HG03521 (cell line): ENCODE data around the gene THSD8.
"Not testable (repeated sequence)": the region's sequence is repeated elsewhere in the genome, so short reads cannot be mapped to it uniquely, and the experiment has no call there.

Source experiments
- ATAC-seq: cut with Tn5 transposase; IDR thresholded peaks from one replicate; pipeline ENCODE4 v1.9.1; 2021; ENCODE audit warnings: mild to moderate bottlenecking, moderate library complexity; ENCODE audit not compliant: unreplicated experiment

The THSD8 gene

DNA sequence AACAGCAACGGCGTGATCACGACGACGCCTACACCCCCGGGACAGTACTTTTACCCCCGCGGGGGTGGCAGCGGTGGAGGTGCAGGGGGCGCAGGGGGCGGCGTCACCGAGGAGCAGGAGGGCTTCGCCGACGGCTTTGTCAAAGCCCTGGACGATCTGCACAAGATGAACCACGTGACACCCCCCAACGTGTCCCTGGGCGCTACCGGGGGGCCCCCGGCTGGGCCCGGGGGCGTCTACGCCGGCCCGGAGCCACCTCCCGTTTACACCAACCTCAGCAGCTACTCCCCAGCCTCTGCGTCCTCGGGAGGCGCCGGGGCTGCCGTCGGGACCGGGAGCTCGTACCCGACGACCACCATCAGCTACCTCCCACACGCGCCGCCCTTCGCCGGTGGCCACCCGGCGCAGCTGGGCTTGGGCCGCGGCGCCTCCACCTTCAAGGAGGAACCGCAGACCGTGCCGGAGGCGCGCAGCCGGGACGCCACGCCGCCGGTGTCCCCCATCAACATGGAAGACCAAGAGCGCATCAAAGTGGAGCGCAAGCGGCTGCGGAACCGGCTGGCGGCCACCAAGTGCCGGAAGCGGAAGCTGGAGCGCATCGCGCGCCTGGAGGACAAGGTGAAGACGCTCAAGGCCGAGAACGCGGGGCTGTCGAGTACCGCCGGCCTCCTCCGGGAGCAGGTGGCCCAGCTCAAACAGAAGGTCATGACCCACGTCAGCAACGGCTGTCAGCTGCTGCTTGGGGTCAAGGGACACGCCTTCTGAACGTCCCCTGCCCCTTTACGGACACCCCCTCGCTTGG is 9.6 kb upstream of the THSD8 start:
- no peak for ATAC-seq

DNA sequence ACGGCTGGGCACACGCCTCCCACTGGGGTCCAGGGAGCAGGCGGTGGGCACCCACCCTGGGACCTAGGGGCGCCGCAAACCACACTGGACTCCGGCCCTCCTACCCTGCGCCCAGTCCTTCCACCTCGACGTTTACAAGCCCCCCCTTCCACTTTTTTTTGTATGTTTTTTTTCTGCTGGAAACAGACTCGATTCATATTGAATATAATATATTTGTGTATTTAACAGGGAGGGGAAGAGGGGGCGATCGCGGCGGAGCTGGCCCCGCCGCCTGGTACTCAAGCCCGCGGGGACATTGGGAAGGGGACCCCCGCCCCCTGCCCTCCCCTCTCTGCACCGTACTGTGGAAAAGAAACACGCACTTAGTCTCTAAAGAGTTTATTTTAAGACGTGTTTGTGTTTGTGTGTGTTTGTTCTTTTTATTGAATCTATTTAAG is 9.0 kb upstream of the THSD8 start:
- no peak for ATAC-seq

DNA sequence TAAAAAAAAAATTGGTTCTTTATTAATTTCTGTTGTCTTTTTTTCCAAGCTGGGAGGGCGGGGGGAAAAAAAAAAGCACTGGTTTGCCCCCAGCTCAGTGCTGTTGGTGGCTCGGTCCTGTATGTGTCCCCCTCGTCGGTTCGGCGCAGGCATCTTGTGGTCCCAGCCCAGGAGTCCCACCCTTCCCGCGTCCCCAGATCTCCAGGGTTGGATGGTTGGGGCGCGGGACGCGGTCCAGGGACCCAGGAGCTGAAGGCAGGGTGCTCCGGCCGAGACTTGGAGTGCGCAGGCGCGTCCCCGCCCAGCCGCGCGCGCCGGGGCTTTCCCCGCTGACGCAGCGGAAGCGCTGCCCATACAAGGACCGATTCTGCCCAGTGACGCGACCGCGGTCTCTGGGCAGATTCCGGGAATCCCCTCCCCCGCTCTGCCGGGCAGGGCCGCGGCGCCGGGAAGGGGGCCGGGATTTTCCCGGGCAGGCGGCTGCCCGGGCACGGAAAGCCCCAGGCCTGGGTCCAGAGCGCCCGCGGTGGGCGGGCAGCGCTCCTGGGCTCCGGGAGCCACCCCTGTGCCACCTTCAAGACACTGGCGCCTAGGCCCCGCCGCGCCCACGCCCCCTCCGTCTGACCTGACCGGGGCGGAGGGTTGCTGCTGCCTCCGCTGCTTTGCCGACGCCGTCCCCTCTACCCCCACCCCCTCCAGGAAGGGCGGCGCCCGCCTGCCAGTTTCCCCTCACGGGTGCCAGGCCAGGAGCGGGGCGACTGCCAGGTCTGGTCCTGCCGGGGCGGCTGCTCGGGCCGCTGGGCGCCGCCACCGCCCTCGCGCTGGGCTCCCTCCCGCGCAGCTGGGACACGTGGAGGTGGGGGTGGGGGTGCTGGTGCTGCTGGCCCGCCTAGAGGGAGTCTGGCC is 8.3 kb upstream of the THSD8 start:
- peak; percentile 32 for ATAC-seq

DNA sequence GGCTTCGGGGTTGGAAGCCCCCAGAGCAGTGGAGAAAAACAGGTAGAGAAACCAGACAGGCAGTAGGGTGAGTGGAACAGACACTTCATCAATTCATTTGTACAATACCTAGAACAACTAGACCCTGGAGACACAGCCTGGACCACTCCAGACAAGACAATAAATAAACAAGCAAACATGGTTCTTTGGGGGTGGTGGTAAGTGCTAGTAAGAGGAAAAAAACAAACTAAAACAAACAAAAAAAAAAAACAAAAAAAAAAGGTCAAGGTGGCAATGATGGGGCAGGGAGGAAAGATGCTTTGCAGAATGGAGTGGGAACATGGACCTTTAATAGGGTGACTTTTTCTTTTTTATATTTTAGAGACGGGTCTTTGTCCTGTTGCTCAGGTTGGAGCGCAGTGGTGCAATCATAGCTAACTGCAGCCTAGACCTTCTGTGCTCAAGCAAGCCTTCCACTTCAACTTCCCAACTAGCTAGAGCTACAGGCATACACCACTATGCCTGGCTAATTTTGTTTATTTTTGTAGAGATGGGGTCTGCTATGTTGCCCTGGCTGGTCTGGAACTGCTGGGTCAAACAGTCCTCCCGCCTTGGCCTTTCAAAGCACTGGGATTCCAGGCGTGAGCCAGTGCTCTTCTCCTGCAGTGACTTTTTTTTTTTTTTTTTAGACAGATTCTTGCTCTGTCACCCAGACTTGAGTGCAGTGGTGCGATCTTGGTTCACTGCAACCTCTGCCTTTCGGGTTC is 7.5 kb upstream of the THSD8 start:
- ATAC-seq, result no peak

DNA sequence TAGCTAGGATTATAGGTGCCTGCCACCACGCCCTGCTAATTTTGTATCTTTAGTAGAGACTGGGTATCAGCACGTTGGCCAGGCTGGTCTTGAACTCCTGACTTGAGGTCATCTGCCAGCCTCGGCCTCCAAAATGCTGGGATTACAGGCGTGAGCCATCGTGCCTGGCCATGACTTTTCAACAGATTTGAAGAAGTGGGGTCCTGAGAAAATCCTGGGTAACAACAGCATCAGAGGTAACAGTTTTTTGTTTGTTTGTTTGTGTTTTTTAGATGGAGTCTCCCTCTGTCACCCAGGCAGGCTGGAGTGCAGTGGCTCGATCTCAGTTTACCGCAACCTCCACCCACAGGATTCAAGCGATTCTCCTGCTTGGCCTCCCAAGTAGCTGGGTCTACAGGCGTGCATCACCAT is 6.9 kb upstream of the THSD8 start:
- ATAC-seq, result no peak

DNA sequence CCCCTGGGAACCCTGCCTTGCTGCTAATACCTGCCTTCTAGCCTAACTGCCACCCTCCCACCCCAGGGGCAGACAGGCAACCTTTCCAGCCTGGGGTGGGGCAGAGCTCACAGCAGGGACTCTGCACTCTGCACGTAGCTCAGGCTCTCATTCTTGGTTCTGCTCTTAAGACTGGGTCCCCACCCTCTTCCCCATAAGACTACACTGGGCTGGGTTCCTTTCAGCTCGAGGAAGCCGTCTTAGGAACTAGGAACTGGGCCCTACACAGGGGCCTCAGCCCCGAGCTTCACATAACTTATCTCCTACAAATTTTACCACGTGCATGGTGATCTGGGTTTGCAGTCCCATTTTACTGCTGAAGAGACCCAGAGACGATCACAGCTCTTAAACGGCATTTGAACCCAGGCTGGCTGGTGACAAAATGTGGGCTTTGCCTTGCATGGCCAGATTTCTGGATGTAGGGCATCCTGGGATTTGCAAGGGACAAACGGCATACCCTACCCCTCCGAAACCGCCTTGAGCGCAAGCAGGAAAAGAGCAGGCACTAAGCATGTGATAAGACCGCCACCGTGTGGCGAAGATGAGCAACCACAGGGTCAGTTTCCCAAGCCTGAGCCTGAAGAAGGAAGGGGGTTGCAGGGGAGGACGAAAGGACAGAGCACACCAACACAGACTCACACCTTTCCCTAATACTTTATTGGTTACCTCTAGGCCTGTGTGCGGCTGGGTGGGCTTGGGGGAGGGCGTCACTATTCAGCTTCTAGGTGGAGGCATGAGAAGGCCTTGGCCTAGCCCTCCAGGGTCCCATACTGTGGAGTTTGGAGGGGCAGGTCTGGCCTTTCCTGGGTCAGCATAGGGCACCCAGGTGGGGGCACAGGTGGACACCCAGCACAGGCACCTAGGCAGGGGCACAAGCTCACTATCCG is 5.5 kb upstream of the THSD8 start:
- ATAC-seq, result no peak

DNA sequence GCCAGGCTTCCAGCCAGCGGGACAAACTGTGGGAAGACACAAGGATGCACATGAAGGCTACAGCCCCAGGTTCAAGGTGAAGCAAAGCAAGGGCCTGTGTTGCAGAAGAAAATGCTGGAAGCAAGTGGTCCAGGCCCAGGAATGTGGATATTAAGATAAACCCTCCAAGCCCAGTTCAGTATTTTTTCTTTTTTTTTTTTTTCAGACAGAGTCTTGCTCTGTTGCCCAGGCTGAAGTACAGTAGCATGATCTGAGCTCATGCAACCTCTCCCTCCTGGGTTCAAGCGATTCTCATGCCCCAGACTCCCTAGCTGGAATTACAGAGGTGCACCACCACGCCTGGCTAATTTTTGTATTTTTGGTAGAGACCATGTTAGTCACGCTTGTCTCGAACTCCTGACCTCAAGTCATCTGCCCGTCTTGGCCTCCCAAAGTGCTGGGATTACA is 4.7 kb upstream of the THSD8 start:
- no peak for ATAC-seq

DNA sequence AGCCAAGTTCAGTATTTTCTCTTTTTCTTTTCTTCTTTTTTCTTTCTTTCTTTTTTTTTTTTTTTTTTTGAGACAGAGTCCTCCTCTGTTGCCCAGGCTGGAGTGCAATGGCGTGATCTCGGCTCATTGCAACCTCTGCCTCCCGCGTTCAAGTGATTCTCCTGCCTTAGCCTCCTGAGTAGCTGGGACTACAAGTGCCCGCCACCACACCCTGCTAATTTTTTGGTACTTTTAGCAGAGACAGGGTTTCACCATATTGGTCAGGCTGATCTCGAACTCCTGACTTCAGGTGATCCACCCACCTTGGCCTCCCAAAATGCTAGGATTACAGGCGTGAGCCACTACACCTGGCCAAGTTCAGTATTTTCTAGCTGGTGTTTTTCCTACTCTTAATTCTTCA is 4.3 kb upstream of the THSD8 start:
- ATAC-seq, result not testable (repeated sequence)

DNA sequence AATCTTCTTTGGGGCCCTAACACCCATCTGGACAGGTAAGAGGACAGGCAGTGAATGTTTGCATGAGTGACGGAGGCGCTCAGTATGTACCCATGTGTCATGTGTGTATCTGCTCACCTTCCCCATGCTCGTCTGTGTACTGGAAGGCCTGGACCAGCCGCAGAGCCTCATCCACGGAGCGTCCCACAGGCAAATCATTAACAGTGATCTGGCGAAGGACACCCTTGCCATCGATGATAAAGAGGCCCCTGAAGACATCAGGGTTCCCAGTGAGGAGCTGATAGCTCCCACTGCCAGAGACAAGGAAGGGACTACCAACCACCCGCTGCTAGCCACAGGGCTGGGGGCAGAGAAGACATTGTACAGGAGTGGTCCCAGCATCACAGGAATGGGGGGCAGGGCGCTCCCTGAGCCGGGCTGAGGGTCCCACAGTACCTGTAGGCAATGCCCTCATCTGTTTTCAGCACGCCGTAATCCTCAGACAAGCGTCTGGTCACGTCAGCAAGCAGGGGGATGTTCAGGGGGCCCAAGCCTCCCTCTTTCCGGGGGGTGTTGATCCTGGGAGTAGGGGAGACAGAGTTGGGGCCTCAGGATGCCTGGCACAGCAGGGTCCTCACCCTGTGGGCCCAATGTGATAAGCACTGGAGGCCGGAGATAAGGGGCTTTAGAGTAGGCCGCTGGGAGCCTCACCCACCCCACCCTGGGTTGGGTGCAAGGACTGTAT is 2.0 kb upstream of the THSD8 start:
- ATAC-seq, result no peak

DNA sequence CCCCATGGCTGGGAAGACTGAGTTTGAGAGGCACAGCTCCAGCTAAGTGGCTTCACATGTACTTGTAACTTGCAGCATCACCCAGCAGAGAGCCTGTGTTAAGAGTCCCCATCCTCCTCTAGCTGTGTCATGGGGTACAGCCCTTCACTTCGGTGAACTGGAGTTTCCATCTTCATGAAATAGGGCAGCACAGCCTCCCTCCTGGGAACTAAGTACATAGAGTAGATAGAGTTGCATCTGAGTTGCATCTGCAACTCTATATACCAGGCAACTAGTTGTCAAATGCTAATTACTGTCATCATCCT is 1.5 kb upstream of the THSD8 start:
- no peak for ATAC-seq

DNA sequence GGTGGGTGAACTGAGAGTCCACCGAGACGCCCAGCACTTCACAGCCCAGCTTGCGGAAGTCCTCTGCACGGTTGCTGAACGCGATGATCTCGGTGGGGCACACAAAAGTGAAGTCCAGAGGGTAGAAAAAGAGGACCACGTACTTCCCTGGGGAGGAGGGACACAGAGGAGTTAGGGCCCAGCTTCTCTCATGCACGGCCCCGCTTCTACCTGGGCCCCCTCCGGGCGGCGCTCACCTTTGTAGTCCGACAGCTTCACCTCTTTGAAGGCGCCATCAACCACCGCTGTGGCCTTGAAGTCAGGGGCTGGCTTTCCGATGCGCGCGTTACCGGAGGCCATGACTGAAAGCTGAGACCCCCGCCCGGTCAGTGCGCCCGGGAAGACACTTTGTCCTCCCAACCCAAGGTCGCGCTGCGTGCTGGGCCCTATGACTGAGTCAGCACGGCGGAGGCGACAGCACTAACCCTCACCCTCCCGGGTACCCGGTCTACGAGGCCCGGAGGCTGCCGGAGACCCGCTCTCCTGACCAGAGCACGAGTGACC is 875 bp upstream of the THSD8 start:
- ATAC-seq, result no peak

DNA sequence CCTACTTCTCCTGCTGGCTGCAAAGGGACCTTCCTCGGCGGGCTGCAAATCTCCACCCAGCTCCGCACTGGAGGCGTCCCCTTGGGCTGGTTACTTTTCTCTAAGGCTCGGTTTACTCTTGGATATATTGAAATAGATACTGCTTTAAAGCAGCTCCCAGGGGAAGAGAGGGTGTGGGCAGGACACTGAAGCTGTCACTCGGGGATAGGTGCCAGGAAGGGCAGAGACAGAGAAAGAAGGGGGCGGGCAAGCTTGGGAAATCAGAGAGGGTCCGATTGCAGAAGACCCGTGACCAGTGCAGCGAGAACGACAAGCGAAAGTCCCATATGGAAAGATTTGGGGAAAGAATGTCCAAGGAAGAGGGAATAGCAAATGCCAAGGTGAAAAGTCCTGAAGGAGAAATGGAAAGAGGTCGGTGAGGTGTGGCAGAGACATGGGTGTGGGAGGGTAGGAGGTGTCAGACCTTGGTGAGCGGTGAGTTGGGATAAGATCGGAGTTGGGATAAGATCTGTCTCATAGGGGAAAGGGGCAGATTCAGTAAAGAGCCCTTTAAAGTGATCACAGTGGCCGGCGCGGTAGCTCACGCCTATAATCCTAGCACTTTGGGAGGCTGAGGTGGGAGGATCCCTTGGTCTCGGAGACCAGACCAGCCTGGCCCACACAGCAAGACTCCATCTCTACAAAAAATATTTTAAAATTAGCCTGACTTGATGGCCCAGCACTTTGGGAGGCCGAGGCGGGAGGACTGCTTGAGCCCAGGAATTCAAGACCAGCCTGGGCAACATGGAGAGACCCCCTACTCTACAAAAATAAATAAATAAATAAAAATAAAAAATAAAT is 618 bp downstream of the THSD8 start:
- no peak for ATAC-seq

DNA sequence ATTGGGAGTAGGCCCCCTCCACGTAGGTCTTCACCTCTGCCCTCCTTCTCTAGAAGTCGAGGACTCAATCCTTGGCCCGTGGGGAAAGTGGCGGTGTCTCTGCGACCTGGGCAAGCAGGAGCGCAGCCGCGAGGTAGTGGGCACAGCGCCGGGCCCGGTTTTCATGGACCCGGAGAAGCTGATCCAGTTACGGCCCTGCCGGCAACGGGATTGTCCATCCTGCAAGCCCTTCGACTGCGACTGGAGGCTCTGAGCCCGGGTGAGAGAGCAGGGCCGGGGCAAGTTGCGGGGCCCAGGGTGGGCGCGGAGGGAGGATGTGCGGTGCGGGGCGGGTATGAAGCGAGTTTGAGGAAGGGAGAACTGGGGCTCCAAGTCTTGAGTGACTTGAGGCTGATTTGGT is 2.2 kb downstream of the THSD8 start:
- no peak for ATAC-seq

DNA sequence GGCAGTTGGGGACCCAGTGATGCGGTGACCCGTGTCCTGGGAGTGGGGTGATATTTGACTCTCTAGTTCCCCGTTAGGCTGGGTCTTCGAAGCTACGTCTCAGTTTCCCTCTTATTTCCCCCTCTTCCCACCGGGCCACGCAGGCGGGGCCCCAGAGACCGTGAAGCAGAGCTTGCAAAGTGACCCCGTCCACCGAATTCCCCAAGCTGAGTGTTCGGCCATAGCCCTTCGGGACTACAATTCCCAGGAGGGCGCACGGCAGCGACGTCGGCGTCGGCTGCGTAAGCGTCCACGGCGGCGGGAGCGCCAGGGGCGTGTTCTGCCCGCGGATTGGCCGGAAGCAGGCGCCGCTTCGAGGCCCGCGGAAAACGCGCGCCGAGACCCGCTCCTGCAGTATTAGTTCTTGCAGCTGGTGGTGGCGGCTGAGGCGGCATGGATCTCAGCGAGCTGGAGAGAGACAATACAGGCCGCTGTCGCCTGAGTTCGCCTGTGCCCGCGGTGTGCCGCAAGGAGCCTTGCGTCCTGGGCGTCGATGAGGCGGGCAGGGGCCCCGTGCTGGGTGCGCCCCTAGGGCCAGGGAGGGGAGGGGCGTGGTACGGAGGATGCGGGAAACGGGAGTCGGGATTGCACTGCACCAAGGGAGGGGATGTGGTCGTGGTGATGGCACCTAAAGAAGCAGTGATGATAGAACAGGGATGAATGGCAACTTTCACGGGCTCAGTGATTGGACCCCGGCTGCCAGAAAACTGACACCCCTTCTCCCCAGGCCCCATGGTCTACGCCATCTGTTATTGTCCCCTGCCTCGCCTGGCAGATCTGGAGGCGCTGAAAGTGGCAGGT is 4.6 kb downstream of the THSD8 start, which contains the start of gene RNASEH2A:
Gene RNASEH2A (plus strand): TSS at position 343 of the 840 bp plus-strand sequence. CDS start 90 bp downstream, at position 433.
- ATAC-seq, result peak; percentile 78

DNA sequence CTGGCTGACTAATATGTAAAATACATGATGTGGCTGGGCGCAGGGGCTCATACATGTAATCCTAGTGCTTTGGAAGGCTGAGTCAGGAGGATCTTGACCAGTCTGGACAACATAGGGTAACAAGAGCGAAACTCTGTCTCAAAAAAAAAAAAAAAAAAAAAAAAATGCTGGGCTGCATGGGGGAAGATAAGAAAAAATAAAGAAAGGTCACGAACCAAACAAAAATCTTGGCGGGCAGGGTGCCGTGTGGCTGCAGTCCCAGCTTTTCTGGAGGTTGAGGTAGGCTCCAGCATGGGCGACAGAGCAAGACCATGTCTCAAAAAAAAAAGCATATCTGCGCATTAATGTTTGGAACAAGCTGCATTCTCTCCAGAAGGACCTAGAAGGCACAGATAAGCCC is 13.2 kb downstream of the THSD8 start:
- ATAC-seq, result no peak

DNA sequence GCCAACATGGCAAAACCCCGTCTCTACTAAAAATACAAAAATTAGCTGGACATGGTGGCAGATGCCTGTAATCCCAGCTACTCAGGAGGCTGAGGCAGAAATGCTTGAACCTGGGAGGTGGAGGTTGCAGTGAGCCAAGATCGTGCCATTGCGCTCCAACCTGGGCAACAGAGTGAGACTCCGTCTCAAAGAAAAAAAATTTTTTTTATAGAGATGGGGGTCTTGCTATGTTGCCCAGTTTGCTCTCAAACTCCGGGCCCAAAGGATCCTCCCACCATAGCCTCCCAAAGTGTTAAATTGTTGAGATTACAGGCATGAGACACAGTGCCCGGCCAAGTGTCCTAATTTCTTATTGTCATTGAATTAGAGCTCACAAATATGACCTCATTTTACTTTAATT is 15.3 kb downstream of the THSD8 start:
- not testable (repeated sequence) for ATAC-seq

DNA sequence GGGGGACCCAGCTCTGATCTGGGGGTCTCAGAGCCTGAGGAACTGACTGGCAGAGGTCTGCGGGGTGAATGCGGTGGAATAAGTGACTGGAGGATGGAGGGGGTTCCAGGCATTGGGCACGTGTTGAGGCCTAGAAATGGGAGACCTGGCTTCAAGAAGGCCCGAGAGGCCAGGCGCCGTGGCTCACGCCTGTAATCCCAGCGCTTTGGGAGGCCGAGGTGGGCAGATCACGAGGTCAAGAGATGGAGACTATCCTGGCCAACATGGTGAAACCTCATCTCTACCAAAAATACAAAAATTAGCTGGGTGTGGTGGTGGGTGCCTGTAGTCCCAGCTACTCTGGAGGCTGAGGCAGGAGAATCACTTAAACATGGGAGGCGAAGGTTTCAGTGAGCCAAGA is 15.9 kb downstream of the THSD8 start:
- ATAC-seq, result not testable (repeated sequence)
